ENCODE data around the gene DHX40. TPM values are rescaled to one million over a fixed set of nuclear protein-coding genes. Genes with fewer than 3 reads are reported as not detected.
"Not testable (repeated sequence)": the region's sequence is repeated elsewhere in the genome, so short reads cannot be mapped to it uniquely, and the experiment has no call there.

Gene DHX40
- total RNA-seq, 3 donors from 2014 or later (not counting 1 experiment from before 2014, with no cell fraction given), result 43.0 to 47.4 (median 46.6) TPM

GRCh38 chr17:59520251-59520650 is 45.2 kb upstream of the DHX40 start:
- WGBS (ENCODE audit: insufficient coverage), result 65% methylated on average over 5 of the region's 5 CpGs
- no peak for ATAC-seq

GRCh38 chr17:59521465-59522126 is 43.8 kb upstream of the DHX40 start:
- Mint-ChIP-seq H3K27me3 (ENCODE audit: low read depth in 2 of 2) (peaks cover 9 to 27% of the 10 kb centered on the region in 2 donors), H3K9me3 (no peaks in the 10 kb centered on the region), H3K27ac (no peak overlapping the region), H3K4me3 (no peak overlapping the region), H3K4me1 (peaks cover 1 to 7% of the 10 kb centered on the region in 2 donors), H3K36me3 (no peaks in the 10 kb centered on the region)
- DNase-seq (peak; percentile 37 to 79), ATAC-seq (peak; percentile 72 to 85 (median 79))
- WGBS (ENCODE audit: insufficient coverage), result 48% methylated on average over 12 of the region's 12 CpGs
- no peaks in the 10 kb centered on the region for H3K4me1 ChIP-seq (ENCODE audit: control insufficient read depth, insufficient read depth, low read length)
- peaks cover 2% of the 10 kb centered on the region for H3K27me3 ChIP-seq (ENCODE audit: control insufficient read depth, insufficient read depth, low read length)
- H3K4me3 ChIP-seq (ENCODE audit: low read length), result no peak overlapping the region
- intact Hi-C loops (cut with micrococcal nuclease), result loop anchor here (5.0 kb wide), 1 partner anchor 209 kb away; no protein-coding TSS in a partner anchor
- no peaks in the 10 kb centered on the region for H3K9me3 ChIP-seq (ENCODE audit: control insufficient read depth, insufficient read depth, low read length)
- TF ChIP-seq, protein P1, sequence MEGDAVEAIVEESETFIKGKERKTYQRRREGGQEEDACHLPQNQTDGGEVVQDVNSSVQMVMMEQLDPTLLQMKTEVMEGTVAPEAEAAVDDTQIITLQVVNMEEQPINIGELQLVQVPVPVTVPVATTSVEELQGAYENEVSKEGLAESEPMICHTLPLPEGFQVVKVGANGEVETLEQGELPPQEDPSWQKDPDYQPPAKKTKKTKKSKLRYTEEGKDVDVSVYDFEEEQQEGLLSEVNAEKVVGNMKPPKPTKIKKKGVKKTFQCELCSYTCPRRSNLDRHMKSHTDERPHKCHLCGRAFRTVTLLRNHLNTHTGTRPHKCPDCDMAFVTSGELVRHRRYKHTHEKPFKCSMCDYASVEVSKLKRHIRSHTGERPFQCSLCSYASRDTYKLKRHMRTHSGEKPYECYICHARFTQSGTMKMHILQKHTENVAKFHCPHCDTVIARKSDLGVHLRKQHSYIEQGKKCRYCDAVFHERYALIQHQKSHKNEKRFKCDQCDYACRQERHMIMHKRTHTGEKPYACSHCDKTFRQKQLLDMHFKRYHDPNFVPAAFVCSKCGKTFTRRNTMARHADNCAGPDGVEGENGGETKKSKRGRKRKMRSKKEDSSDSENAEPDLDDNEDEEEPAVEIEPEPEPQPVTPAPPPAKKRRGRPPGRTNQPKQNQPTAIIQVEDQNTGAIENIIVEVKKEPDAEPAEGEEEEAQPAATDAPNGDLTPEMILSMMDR (IDR thresholded peaks at IDR 0.05), result peak; percentile 90
- H3K36me3 ChIP-seq (ENCODE audit: control insufficient read depth, insufficient read depth, low read length), result no peaks in the 10 kb centered on the region
- no peak overlapping the region for H3K27ac ChIP-seq (ENCODE audit: low read length)

More at GRCh38 chr17:59520251-59520650, 45.2 kb upstream of the DHX40 start:
- no peaks in the 10 kb centered on the region for H3K4me1 ChIP-seq (ENCODE audit: control insufficient read depth, insufficient read depth, low read length)
- no peak overlapping the region for H3K27ac Mint-ChIP-seq
- H3K4me1 Mint-ChIP-seq, result peaks cover 5 to 7% of the 10 kb centered on the region in 2 donors
- no peak overlapping the region for H3K4me3 ChIP-seq (ENCODE audit: low read length)
- peaks cover 2% of the 10 kb centered on the region for H3K27me3 ChIP-seq (ENCODE audit: control insufficient read depth, insufficient read depth, low read length)
- no peak for DNase-seq
- TF ChIP-seq, protein P1 (IDR thresholded peaks at IDR 0.05), result no peak
- H3K36me3 Mint-ChIP-seq, result no peaks in the 10 kb centered on the region
- H3K36me3 ChIP-seq (ENCODE audit: control insufficient read depth, insufficient read depth, low read length), result no peaks in the 10 kb centered on the region
- H3K9me3 Mint-ChIP-seq, result no peaks in the 10 kb centered on the region
- no peak overlapping the region for H3K27ac ChIP-seq (ENCODE audit: low read length)
- peaks cover 7 to 22% of the 10 kb centered on the region in 2 donors for H3K27me3 Mint-ChIP-seq (ENCODE audit: low read depth in 2 of 2)
- H3K4me3 Mint-ChIP-seq, result no peak overlapping the region
- intact Hi-C loops (cut with micrococcal nuclease), result loop anchor here (5.0 kb wide), 1 partner anchor 208 kb away; no protein-coding TSS in a partner anchor
- H3K9me3 ChIP-seq (ENCODE audit: control insufficient read depth, insufficient read depth, low read length), result no peaks in the 10 kb centered on the region

GRCh38 chr17:59524930-59525329 is 40.5 kb upstream of the DHX40 start:
- not testable (repeated sequence) for H3K27ac ChIP-seq (ENCODE audit: low read length); H3K4me3 Mint-ChIP-seq; H3K27ac Mint-ChIP-seq; H3K9me3 ChIP-seq (ENCODE audit: control insufficient read depth, insufficient read depth, low read length); H3K9me3 Mint-ChIP-seq; H3K27me3 ChIP-seq (ENCODE audit: control insufficient read depth, insufficient read depth, low read length); H3K36me3 Mint-ChIP-seq; H3K4me1 Mint-ChIP-seq; H3K4me1 ChIP-seq (ENCODE audit: control insufficient read depth, insufficient read depth, low read length); H3K4me3 ChIP-seq (ENCODE audit: low read length); ATAC-seq; DNase-seq; H3K36me3 ChIP-seq (ENCODE audit: control insufficient read depth, insufficient read depth, low read length)
- intact Hi-C loops (cut with micrococcal nuclease), result loop anchor here (5.0 kb wide), 1 partner anchor 213 kb away; no protein-coding TSS in a partner anchor
- WGBS (ENCODE audit: insufficient coverage), result 81% methylated on average over 3 of the region's 3 CpGs
- peaks cover 22 to 27% of the 10 kb centered on the region in 2 donors for H3K27me3 Mint-ChIP-seq (ENCODE audit: low read depth in 2 of 2)

- H3K36me3 Mint-ChIP-seq, result no peaks in the 10 kb centered on the region
- H3K27me3 ChIP-seq (ENCODE audit: control insufficient read depth, insufficient read depth, low read length), result no peaks in the 10 kb centered on the region
- H3K27me3 Mint-ChIP-seq (ENCODE audit: low read depth in 2 of 2), result peaks cover 18 to 21% of the 10 kb centered on the region in 2 donors
- ATAC-seq, result no peak
- WGBS (ENCODE audit: insufficient coverage), result 88% methylated on average over 2 of the region's 2 CpGs
- H3K27ac ChIP-seq (ENCODE audit: low read length), result no peak overlapping the region
- no peak overlapping the region for H3K27ac Mint-ChIP-seq
- intact Hi-C loops (cut with micrococcal nuclease), result no loop called here
- no peaks in the 10 kb centered on the region for H3K36me3 ChIP-seq (ENCODE audit: control insufficient read depth, insufficient read depth, low read length)
- no peaks in the 10 kb centered on the region for H3K4me1 ChIP-seq (ENCODE audit: control insufficient read depth, insufficient read depth, low read length)
- no peak overlapping the region for H3K4me3 Mint-ChIP-seq
- no peak overlapping the region for H3K4me3 ChIP-seq (ENCODE audit: low read length)
- no peak for DNase-seq
- H3K4me1 Mint-ChIP-seq, result peaks cover 0 to 7% of the 10 kb centered on the region in 2 donors
- no peaks in the 10 kb centered on the region for H3K9me3 Mint-ChIP-seq
- no peaks in the 10 kb centered on the region for H3K9me3 ChIP-seq (ENCODE audit: control insufficient read depth, insufficient read depth, low read length)
- TF ChIP-seq, protein P1 (IDR thresholded peaks at IDR 0.05), result no peak
These were observed 39.7 kb upstream of the DHX40 start for GRCh38 chr17:59525668-59526067.

Measured in natural killer cell (primary cell).